HCT116 (cell line): Measurements from ENCODE around the gene GABRG1. TPM values are rescaled to one million over a fixed set of nuclear protein-coding genes. Genes with fewer than 3 reads are reported as not detected.

Experiments used
- ATAC-seq: fragments of 200-7000 bp; cut with Tn5 transposase; 2 replicates; pipeline ENCODE4 v1.9.1; 2020; ENCODE audit warnings: mild to moderate bottlenecking, moderate library complexity
- BruUV-seq: library from RNA; stranded (reverse); fragments of 400-500 nt; replicated peaks from 2 replicates; lab custom pipeline; 2021; lab: Mats Ljungman, UMichigan
- CTCF ChIA-PET: fragments of 300-600 bp; sonication (Branson Sonifier 250); formaldehyde crosslinking; loops from one replicate; lab custom pipeline; 2021; ENCODE audit warnings: antibody characterized with exemption; lab: Charles Lee
- POLR2A ChIA-PET: fragments of 300-600, 350-600 bp; sonication (Branson Sonifier 250); formaldehyde crosslinking; loops from one replicate; lab custom pipeline; 2021; ENCODE audit warnings: antibody characterized with exemption; lab: Charles Lee
- RAD21 ChIA-PET, 2 experiments: fragments of 300-600 bp; sonication (Branson Sonifier 250); formaldehyde crosslinking; loops; one replicate each; lab custom pipeline; 2023; ENCODE audit warnings: low total read pairs in 2 of 2; ENCODE audit not compliant: uncharacterized antibody in 2 of 2, unreplicated experiment in 2 of 2, low non-redundant PET in 1 of 2; lab: Charles Lee
- DNase-seq: peaks from one replicate; pipeline ENCODE4 v3.0.0-alpha.2; 2010; ENCODE audit warnings: low read depth, low spot score
- H2AFZ ChIP-seq: fragments of 200-600 bp; shearing (Covaris generic), sonication (generic); 2 replicates; pipeline ENCODE4 v1.6.1; 2017; ENCODE audit warnings: low read depth, mixed run types, mixed read lengths, antibody characterized with exemption, low read length; ENCODE audit not compliant: poor library complexity, severe bottlenecking
- H3K27ac ChIP-seq: 2 replicates; pipeline ENCODE4 v1.5.1; 2012; ENCODE audit warnings: low read depth, low read length
- H3K27me3 ChIP-seq: fragments of 200-600 bp; sonication (generic); 2 replicates; pipeline ENCODE4 v1.6.1; 2016; ENCODE audit warnings: mixed run types, low read length, mixed read lengths; ENCODE audit not compliant: insufficient read depth
- H3K36me3 ChIP-seq, 2 experiments: fragments of 200-500 bp in 1 of 2; fragments of 200-600 bp in 1 of 2; sonication (Bioruptor generic) in 1 of 2; sonication (generic) in 1 of 2; 2 replicates each; pipeline versions ENCODE4 v1.5.1 to v1.6.1; 2014 to 2016; ENCODE audit warnings: low read length in 2 of 2, inconsistent platforms in 1 of 2, mixed read lengths in 1 of 2, mixed run types in 1 of 2; ENCODE audit not compliant: insufficient read depth in 2 of 2, control insufficient read depth in 1 of 2
- H3K4me1 ChIP-seq, 2 experiments: fragments of 200-600 bp in 1 of 2; sonication (generic) in 1 of 2; 2 replicates each; pipeline versions ENCODE4 v1.5.1 to v1.6.1; 2012 to 2017; ENCODE audit warnings: low read length in 2 of 2, inconsistent platforms in 1 of 2, mild to moderate bottlenecking in 1 of 2, mixed read lengths in 1 of 2, mixed run types in 1 of 2, moderate library complexity in 1 of 2; ENCODE audit not compliant: insufficient read depth in 2 of 2, control insufficient read depth in 1 of 2
- H3K4me2 ChIP-seq: fragments of 200-600 bp; sonication (generic); 2 replicates; pipeline ENCODE4 v1.6.1; 2017; ENCODE audit warnings: mixed run types, low read length, mixed read lengths
- H3K4me3 ChIP-seq, 2 experiments: fragments of 200-600 bp in 1 of 2; sonication (generic) in 1 of 2; replicated peaks in 1 of 2; 2 replicates each; pipeline ENCODE4 v1.5.1; 2011 to 2016; ENCODE audit warnings: low read length in 2 of 2, control low read depth in 1 of 2, low read depth in 1 of 2, mild to moderate bottlenecking in 1 of 2, mixed read lengths in 1 of 2, mixed run types in 1 of 2
- H3K79me2 ChIP-seq: fragments of 200-600 bp; sonication (generic); 2 replicates; pipeline ENCODE4 v1.6.1; 2017; ENCODE audit warnings: mild to moderate bottlenecking, mixed run types, low read length, moderate library complexity, mixed read lengths; ENCODE audit not compliant: insufficient read depth
- H3K9ac ChIP-seq: fragments of 200-600 bp; sonication (generic); 2 replicates; pipeline ENCODE4 v1.6.1; 2016; ENCODE audit warnings: low read length, mixed read lengths
- H3K9me2 ChIP-seq: fragments of 200-600 bp; sonication (generic), shearing (Covaris generic); 2 replicates; pipeline ENCODE4 v1.6.1; 2017; ENCODE audit warnings: mixed run types, mild to moderate bottlenecking, moderate library complexity; ENCODE audit not compliant: insufficient read depth
- H3K9me3 ChIP-seq, 2 experiments: fragments of 200-500 bp in 1 of 2; fragments of 200-600 bp in 1 of 2; sonication (Bioruptor generic) in 1 of 2; sonication (generic) in 1 of 2; 2 replicates each; pipeline ENCODE4 v1.6.1; 2014 to 2017; ENCODE audit warnings: low read length in 2 of 2, mixed read lengths in 2 of 2, inconsistent platforms in 1 of 2, low read depth in 1 of 2, mild to moderate bottlenecking in 1 of 2, mixed run types in 1 of 2, moderate library complexity in 1 of 2; ENCODE audit not compliant: control insufficient read depth in 1 of 2, insufficient read depth in 1 of 2
- H4K20me1 ChIP-seq: fragments of 200-600 bp; sonication (generic), shearing (Covaris generic); 2 replicates; pipeline ENCODE4 v1.6.1; 2017; ENCODE audit warnings: mixed run types, mild to moderate bottlenecking, moderate library complexity; ENCODE audit not compliant: insufficient read depth
- CTCF ChIP-seq, 3 experiments: fragments of 200-600 bp in 1 of 3; sonication (generic) in 1 of 3; IDR thresholded peaks in 2 of 3; conservative IDR thresholded peaks in 1 of 3; 2 replicates each; pipeline ENCODE4 v1.5.1; 2012 to 2017; ENCODE audit warnings: low read depth in 2 of 3, low read length in 2 of 3, antibody characterized with exemption in 1 of 3, borderline replicate concordance in 1 of 3, control low read depth in 1 of 3, mild to moderate bottlenecking in 1 of 3, mixed read lengths in 1 of 3, mixed run types in 1 of 3, moderate library complexity in 1 of 3; ENCODE audit not compliant: insufficient read depth in 1 of 3
- EZH2 ChIP-seq: fragments of 200-600 bp; sonication (generic); IDR thresholded peaks from 2 replicates; pipeline ENCODE4 v1.6.1; 2017; ENCODE audit warnings: antibody characterized with exemption, mixed run types
- EZH2phosphoT487 ChIP-seq: fragments of 200-600 bp; IDR thresholded peaks from 2 replicates; pipeline ENCODE4 v1.6.1; 2018; ENCODE audit warnings: antibody characterized with exemption, borderline replicate concordance
- FOSL1 ChIP-seq: IDR thresholded peaks from 2 replicates; pipeline ENCODE4 v1.6.1; 2012; ENCODE audit warnings: low read depth
- POLR2AphosphoS5 ChIP-seq: IDR thresholded peaks from 2 replicates; pipeline ENCODE4 v1.6.1; 2011; ENCODE audit warnings: mild to moderate bottlenecking, low read depth, low read length, moderate library complexity
- REST ChIP-seq: IDR thresholded peaks from 2 replicates; pipeline ENCODE4 v1.6.1; 2012; ENCODE audit warnings: low read depth
- SRF ChIP-seq: IDR thresholded peaks from 2 replicates; pipeline ENCODE4 v1.6.1; 2012; ENCODE audit warnings: low read depth
- TCF7L2 ChIP-seq: IDR thresholded peaks from 2 replicates; pipeline ENCODE4 v1.7.0; 2011; ENCODE audit warnings: borderline replicate concordance, inconsistent platforms; ENCODE audit not compliant: insufficient read depth, insufficient read length; ENCODE audit errors: extremely low read depth
- ZFX ChIP-seq: fragments of 450-650 bp; IDR thresholded peaks from 2 replicates; pipeline ENCODE4 v1.6.1; 2017
- ZNF274 ChIP-seq: fragments of 200-500 bp; sonication (Bioruptor generic); IDR thresholded peaks from 2 replicates; pipeline ENCODE4 v1.6.1; 2014; ENCODE audit warnings: mild to moderate bottlenecking, low read depth, low read length, inconsistent platforms
- intact Hi-C: fragments of 100-400 bp; cut with micrococcal nuclease; formaldehyde crosslinking; loops from 2 replicates; pipeline ENCODE4 v1.10.0; 2022
- total RNA-seq: library from RNA; stranded (reverse); gene quantifications from one replicate; pipeline ENCODE4 v1.2.1, GENCODE V29; 2021; ENCODE audit not compliant: unreplicated experiment

GABRG1 gene
- total RNA-seq, 1 experiment from 2014 or later: not detected

- no peaks in the 10 kb centered on the region for H3K4me1 ChIP-seq
- TF ChIP-seq TCF7L2 (no peak), POLR2AphosphoS5 (no peak), CTCF (IDR thresholded peaks at IDR 0.05 in 2 of 3, conservative IDR thresholded peaks at IDR 0.05 in 1 of 3; ENCODE audit: borderline replicate concordance in 1 of 3, insufficient read depth in 1 of 3, low read depth in 2 of 3, low read length in 2 of 3) (no peak), SRF (no peak), EZH2phosphoT487 (no peak), FOSL1 (no peak), ZFX (no peak), ZNF274 (no peak)
- TF ChIP-seq, all 23 proteins: peak for 0
- Histone ChIP-seq H3K4me2 (no peak overlapping the region), H3K9ac (no peak overlapping the region), H3K9me3 (peaks cover 10 to 15% of the 10 kb centered on the region in 2 experiments; a peak in 2 of 4 replicates), H3K36me3 (no peaks in the 10 kb centered on the region), H3K27ac (no peak overlapping the region), H3K79me2 (no peaks in the 10 kb centered on the region), H3K4me3 (no peak overlapping the region), H3K27me3 (no peaks in the 10 kb centered on the region), H3K9me2 (no peaks in the 10 kb centered on the region), H4K20me1 (no peaks in the 10 kb centered on the region), H2AFZ (no peak overlapping the region)
- ATAC-seq (no peak), DNase-seq (no peak)
- intact Hi-C loops: no loop called here
- ChIA-PET RAD21 (no interaction called here), POLR2A (no interaction called here), CTCF (no interaction called here)
- BruUV-seq: no TSS peak
Measured at GRCh38 chr4:46032056-46032455, 91.8 kb downstream of the GABRG1 start.

- H2AFZ ChIP-seq: no peak overlapping the region
- TF ChIP-seq REST: peak; percentile 43
- TF ChIP-seq EZH2: no peak
- intact Hi-C loops: no loop called here
- H3K9ac ChIP-seq: no peak overlapping the region
- no peaks in the 10 kb centered on the region for H3K27me3 ChIP-seq
- no peaks in the 10 kb centered on the region for H3K79me2 ChIP-seq
- ChIA-PET POLR2A (no interaction called here), RAD21 (no interaction called here), CTCF (no interaction called here)
- no peak overlapping the region for H3K27ac ChIP-seq
- ATAC-seq: no peak
- H3K4me3 ChIP-seq: no peak overlapping the region
- no peaks in the 10 kb centered on the region for H3K9me2 ChIP-seq
- DNase-seq: no peak
- no peaks in the 10 kb centered on the region for H3K4me1 ChIP-seq
- no peaks in the 10 kb centered on the region for H4K20me1 ChIP-seq
- peaks cover 9 to 13% of the 10 kb centered on the region in 2 experiments; a peak in 3 of 4 replicates for H3K9me3 ChIP-seq
- H3K36me3 ChIP-seq: no peaks in the 10 kb centered on the region
- no TSS peak for BruUV-seq
- no peak overlapping the region for H3K4me2 ChIP-seq
Measured at GRCh38 chr4:46016306-46016705, 107.5 kb downstream of the GABRG1 start.
